Thoracic aorta (tissue), 2 donors: ENCODE measurements around the gene ABLIM2. TPM values are rescaled to one million over a fixed set of nuclear protein-coding genes. Genes with fewer than 3 reads are reported as not detected.

ENCODE experiments used
- ATAC-seq: fragments of 150-250 bp; one replicate; pipeline ENCODE4 v1.8.0; 2017; ENCODE audit warnings: low read depth; ENCODE audit not compliant: insufficient number of reproducible peaks, low FRiP score
- DNase-seq: peaks from one replicate; pipeline ENCODE4 v3.0.0-alpha.2; 2020; ENCODE audit warnings: low spot score
- H3K27ac ChIP-seq, 2 donors: fragments of 200-600 bp; sonication (generic); 1 replicate in 1 of 2; 2 replicates in 1 of 2; pipeline ENCODE4 v1.5.1; 2016; ENCODE audit warnings: mild to moderate bottlenecking in 2 of 2, moderate library complexity in 2 of 2
- H3K27me3 ChIP-seq: fragments of 200-600 bp; sonication (generic); replicated peaks from 2 replicates; pipeline ENCODE4 v1.6.0; 2016; ENCODE audit warnings: mild to moderate bottlenecking; ENCODE audit not compliant: insufficient read depth
- H3K36me3 ChIP-seq: fragments of 200-600 bp; sonication (generic); one replicate; pipeline ENCODE4 v1.5.1; 2016
- H3K4me1 ChIP-seq, 2 donors: fragments of 200-600 bp; sonication (generic); 1 replicate in 1 of 2; 2 replicates in 1 of 2; pipeline versions ENCODE4 v1.5.1 to v1.6.0; 2016; ENCODE audit warnings: low read depth in 2 of 2, mild to moderate bottlenecking in 1 of 2; ENCODE audit not compliant: control insufficient read depth in 1 of 2
- H3K4me3 ChIP-seq: fragments of 200-600 bp; sonication (generic); 2 replicates; pipeline ENCODE4 v1.5.1; 2016; ENCODE audit warnings: mild to moderate bottlenecking
- H3K9me3 ChIP-seq: fragments of 200-600 bp; sonication (generic); 2 replicates; pipeline ENCODE4 v1.5.1; 2016
- total RNA-seq, 2 donors: library from RNA; depleted of rRNA; stranded (reverse); fragments of >200 nt; gene quantifications; one replicate each; pipeline versions ENCODE4 v1.1.0 to v1.2.3, GENCODE V29; 2016
- TF ChIP-seq, protein P1 (sequence below): fragments of 200-600 bp; sonication (generic); IDR thresholded peaks from one replicate; pipeline ENCODE4 v1.5.1; 2019; ENCODE audit warnings: antibody characterized with exemption

Gene ABLIM2
- total RNA-seq, 2 donors from 2014 or later, result 25.6 to 28.6 TPM

- no peak for DNase-seq
- no peaks in the 10 kb centered on the region for H3K36me3 ChIP-seq
- no peaks in the 10 kb centered on the region for H3K9me3 ChIP-seq
- peaks cover 15 to 47% of the 10 kb centered on the region in 2 donors for H3K4me1 ChIP-seq
- peak; percentile 27 for ATAC-seq
- H3K27ac ChIP-seq, result peak overlapping the region; percentile 34 to 50
- peak overlapping the region; percentile 91 for H3K4me3 ChIP-seq
- H3K27me3 ChIP-seq, result no peaks in the 10 kb centered on the region
- TF ChIP-seq, protein P1, sequence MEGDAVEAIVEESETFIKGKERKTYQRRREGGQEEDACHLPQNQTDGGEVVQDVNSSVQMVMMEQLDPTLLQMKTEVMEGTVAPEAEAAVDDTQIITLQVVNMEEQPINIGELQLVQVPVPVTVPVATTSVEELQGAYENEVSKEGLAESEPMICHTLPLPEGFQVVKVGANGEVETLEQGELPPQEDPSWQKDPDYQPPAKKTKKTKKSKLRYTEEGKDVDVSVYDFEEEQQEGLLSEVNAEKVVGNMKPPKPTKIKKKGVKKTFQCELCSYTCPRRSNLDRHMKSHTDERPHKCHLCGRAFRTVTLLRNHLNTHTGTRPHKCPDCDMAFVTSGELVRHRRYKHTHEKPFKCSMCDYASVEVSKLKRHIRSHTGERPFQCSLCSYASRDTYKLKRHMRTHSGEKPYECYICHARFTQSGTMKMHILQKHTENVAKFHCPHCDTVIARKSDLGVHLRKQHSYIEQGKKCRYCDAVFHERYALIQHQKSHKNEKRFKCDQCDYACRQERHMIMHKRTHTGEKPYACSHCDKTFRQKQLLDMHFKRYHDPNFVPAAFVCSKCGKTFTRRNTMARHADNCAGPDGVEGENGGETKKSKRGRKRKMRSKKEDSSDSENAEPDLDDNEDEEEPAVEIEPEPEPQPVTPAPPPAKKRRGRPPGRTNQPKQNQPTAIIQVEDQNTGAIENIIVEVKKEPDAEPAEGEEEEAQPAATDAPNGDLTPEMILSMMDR, result no peak
Measured at GRCh38 chr4:8157496-8157895, 1.1 kb downstream of the ABLIM2 start.

DNA sequence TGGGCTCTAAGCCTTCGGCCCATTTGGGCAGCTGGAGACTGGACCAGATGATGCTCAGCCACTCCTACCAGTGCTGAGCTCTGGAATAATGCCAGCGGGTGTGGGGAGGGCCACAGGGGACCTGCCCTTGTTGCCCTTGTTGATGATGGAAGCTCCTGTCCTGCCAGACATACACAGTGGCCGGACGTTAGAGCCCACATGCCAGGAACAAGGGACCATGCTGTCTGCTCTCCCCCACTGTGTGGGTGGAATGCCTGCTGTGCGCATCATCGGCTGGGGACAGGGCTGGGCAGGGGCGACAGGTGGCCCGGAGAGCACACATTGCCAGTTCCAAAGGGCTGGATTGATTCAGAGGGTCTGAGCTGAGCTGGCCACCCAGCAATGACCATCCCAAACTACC is 2.0 kb downstream of the ABLIM2 start:
- ATAC-seq (no peak), DNase-seq (no peak)
- H3K9me3 ChIP-seq, result no peaks in the 10 kb centered on the region
- TF ChIP-seq, protein P1, result no peak
- no peaks in the 10 kb centered on the region for H3K27me3 ChIP-seq
- H3K4me3 ChIP-seq, result no peak overlapping the region
- H3K4me1 ChIP-seq, result peaks cover 15 to 47% of the 10 kb centered on the region in 2 donors
- H3K36me3 ChIP-seq, result no peaks in the 10 kb centered on the region
- H3K27ac ChIP-seq, result peak overlapping the region; percentile 22 to 34

DNA sequence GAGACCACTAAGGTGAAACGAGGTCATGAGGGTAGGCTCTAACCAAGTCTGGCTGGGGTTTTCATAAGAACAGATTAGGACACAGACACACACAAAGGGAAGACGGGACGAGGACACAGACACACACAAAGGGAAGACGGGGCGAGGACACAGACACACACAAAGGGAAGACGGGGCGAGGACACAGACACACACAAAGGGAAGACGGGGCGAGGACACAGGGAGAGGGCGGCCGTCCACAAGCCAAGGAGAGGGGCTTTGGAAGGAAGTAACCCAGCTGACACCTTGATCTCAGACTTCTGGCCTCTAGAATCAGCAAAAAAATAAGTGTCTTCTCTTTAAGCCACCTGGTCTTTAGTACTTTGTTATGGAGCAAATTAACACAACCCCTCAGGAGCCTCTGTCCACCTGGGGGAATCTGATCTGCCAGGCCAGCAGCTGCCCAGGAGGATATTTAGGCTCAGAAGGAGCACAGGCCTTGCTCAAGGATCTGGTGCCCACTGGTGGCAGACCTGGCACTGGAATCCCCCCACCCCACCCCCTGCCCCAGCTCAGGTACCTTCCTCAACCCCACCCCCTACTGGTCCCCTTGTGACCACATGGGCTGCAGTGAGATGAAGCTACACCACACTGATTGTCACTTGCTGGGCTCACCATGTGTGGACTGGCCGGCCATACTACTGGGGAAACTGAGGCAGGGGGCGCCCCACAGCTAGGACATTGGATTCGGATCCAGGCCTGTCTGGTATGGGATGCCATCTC is 2.8 kb downstream of the ABLIM2 start:
- TF ChIP-seq, protein P1, result no peak
- H3K9me3 ChIP-seq, result no peaks in the 10 kb centered on the region
- H3K4me3 ChIP-seq, result no peak overlapping the region
- no peaks in the 10 kb centered on the region for H3K27me3 ChIP-seq
- peaks cover 15 to 47% of the 10 kb centered on the region in 2 donors for H3K4me1 ChIP-seq
- peak overlapping the region; percentile 22 to 34 for H3K27ac ChIP-seq
- no peak for DNase-seq
- no peaks in the 10 kb centered on the region for H3K36me3 ChIP-seq
- no peak for ATAC-seq

DNA sequence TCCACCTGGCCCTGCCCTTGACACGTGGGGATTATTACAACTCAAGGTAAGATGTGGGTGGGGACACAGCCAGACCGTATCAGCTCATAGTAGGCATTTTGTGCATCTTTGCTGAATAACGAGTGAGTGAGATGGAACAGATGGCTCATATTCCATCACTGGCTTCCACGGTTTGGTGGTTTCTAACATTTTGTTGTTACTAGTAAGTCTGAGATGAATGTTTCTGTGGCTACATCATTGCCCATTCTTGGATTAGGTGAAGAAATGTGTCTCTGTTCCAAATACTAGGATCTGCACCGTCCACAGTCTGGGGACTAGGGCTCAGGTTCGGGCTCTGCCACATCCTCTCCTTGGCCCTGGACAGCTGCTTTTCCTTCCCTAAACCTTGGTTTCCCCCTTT is 3.6 kb downstream of the ABLIM2 start:
- no peak for ATAC-seq
- peak overlapping the region; percentile 8 to 31 for H3K27ac ChIP-seq
- H3K9me3 ChIP-seq, result no peaks in the 10 kb centered on the region
- H3K27me3 ChIP-seq, result no peaks in the 10 kb centered on the region
- peaks cover 15 to 43% of the 10 kb centered on the region in 2 donors for H3K4me1 ChIP-seq
- TF ChIP-seq, protein P1, result no peak
- H3K4me3 ChIP-seq, result no peak overlapping the region
- no peak for DNase-seq
- H3K36me3 ChIP-seq, result no peaks in the 10 kb centered on the region

DNA sequence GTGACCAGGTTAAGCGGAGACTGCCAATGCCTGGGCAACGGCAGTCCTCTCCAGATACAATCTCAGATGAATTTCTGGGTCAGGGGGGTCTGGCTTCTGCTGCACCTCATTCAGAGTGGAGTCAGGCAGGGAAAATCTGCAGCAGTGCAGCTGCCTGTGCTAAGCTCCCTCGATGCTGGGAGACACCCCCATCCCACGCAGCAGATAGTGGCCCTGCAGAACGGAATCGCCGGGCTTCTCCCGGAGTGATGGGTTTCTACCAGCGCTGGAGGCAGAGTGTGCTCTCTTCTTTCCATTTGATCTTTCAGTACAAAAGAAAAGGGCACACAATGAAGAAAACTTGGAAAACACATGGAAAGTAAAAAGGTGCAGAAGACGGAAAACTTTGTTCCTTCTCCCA is 5.2 kb downstream of the ABLIM2 start:
- ATAC-seq (no peak), DNase-seq (no peak)
- TF ChIP-seq, protein P1, result no peak

More for the DNA sequence above, 5.2 kb downstream of the ABLIM2 start:
- no peaks in the 10 kb centered on the region for H3K36me3 ChIP-seq
- no peaks in the 10 kb centered on the region for H3K27me3 ChIP-seq
- H3K4me1 ChIP-seq, result peaks cover 9 to 33% of the 10 kb centered on the region in 2 donors
- no peaks in the 10 kb centered on the region for H3K9me3 ChIP-seq
- H3K4me3 ChIP-seq, result no peak overlapping the region
- H3K27ac ChIP-seq, result no peak overlapping the region
